Stomach (tissue), 4 donors: ENCODE measurements around the gene VSIG10L.

Source experiments
- CTCF ChIP-seq, 7 experiments: fragments of 450-650 bp in 4 of 7; fragments of 200-600 bp in 3 of 7; sonication (generic) in 3 of 7; IDR thresholded peaks; one replicate each; pipeline ENCODE4 v1.5.1; 2016 to 2019; ENCODE audit warnings: antibody characterized with exemption in 7 of 7, control low read depth in 2 of 7, mild to moderate bottlenecking in 1 of 7
- EP300 ChIP-seq: sonication (generic); formaldehyde crosslinking; IDR thresholded peaks from one replicate; pipeline ENCODE4 v1.6.1; 2017; ENCODE audit warnings: antibody characterized with exemption
- POLR2AphosphoS5 ChIP-seq, 3 donors: sonication (generic); formaldehyde crosslinking; IDR thresholded peaks; one replicate each; pipeline ENCODE4 v1.6.1; 2016; ENCODE audit warnings: antibody characterized with exemption in 3 of 3

GRCh38 chr19:51375504-51376221 lies 33.7 kb upstream of the VSIG10L start:
- TF ChIP-seq CTCF (IDR thresholded peaks at IDR 0.05) (no peak), EP300 (no peak), POLR2AphosphoS5 (IDR thresholded peaks at IDR 0.05) (no peak)
